Ovary (tissue), 9 donors: Measurements from ENCODE around the gene NEU4. TPM values are rescaled to one million over a fixed set of nuclear protein-coding genes. Genes with fewer than 3 reads are reported as not detected.
A peak's percentile ranks its signal among the peaks of the same experiment; 100 is the strongest.
"Not testable (repeated sequence)": the region's sequence is repeated elsewhere in the genome, so short reads cannot be mapped to it uniquely, and the experiment has no call there.

Source experiments
- DNase-seq, 5 donors: peaks; one replicate each; pipeline ENCODE4 v3.0.0-alpha.2; 2019 to 2020
- H3K27ac ChIP-seq, 2 donors: fragments of 200-600 bp; one replicate each; pipeline versions ENCODE4 v1.5.1 to v1.8.0; 2019 to 2022
- H3K27me3 ChIP-seq: fragments of 200-600 bp; one replicate; pipeline ENCODE4 v1.8.0; 2022
- H3K36me3 ChIP-seq: fragments of 200-600 bp; sonication (generic); one replicate; pipeline ENCODE4 v1.5.1; 2019
- H3K4me1 ChIP-seq: one replicate; pipeline ENCODE4 v1.8.1; 2013; ENCODE audit warnings: mild to moderate bottlenecking, moderate library complexity; ENCODE audit not compliant: insufficient read depth
- H3K4me3 ChIP-seq: fragments of 200-600 bp; sonication (generic); one replicate; pipeline ENCODE4 v1.5.1; 2017
- H3K9me3 ChIP-seq, 2 donors: fragments of 200-600 bp in 1 of 2; sonication (generic) in 1 of 2; one replicate each; pipeline versions ENCODE4 v1.5.1 to v1.8.1; 2013 to 2019; ENCODE audit warnings: mild to moderate bottlenecking in 1 of 2, moderate library complexity in 1 of 2
- CTCF ChIP-seq, 3 donors: fragments of 450-650 bp in 2 of 3; fragments of 200-600 bp in 1 of 3; IDR thresholded peaks; one replicate each; pipeline versions ENCODE4 v1.5.1 to v1.8.0; 2016 to 2022; ENCODE audit warnings: antibody characterized with exemption in 3 of 3, mild to moderate bottlenecking in 1 of 3
- EP300 ChIP-seq: sonication (generic); formaldehyde crosslinking; IDR thresholded peaks from one replicate; pipeline ENCODE4 v1.6.1; 2017; ENCODE audit warnings: antibody characterized with exemption
- POLR2A ChIP-seq: fragments of 450-650 bp; IDR thresholded peaks from one replicate; pipeline ENCODE4 v1.6.1; 2017; ENCODE audit warnings: antibody characterized with exemption, mild to moderate bottlenecking, moderate library complexity
- WGBS, 3 donors: extraction: QIAGEN DNeasy Blood & Tissue Kit in 1 of 3; methylation state at CpG; one replicate each; pipeline versions ENCODE4 v1.1.5 to v1.1.7; 2013 to 2017; 5-methylcytosine and 5-hydroxymethylcytosine counted together
- intact Hi-C, 4 donors: fragments of 100-400 bp; cut with DNase I; formaldehyde crosslinking; loops; one replicate each; pipeline versions ENCODE4 v1.11.0 to v1.15.1; 2022 to 2023
- polyA plus RNA-seq, 2 donors: library from polyadenylated mRNA; stranded (reverse); fragments of 200-250 nt in 1 of 2; fragments of 350-450 nt in 1 of 2; fragmentation: Illumina TruSeq in 1 of 2; extraction: RNeasy Lipid Tissue Mini Kit (QIAGEN cat#74804) in 1 of 2; gene quantifications; one replicate each; pipeline ENCODE4 v1.2.3, GENCODE V29; 2013 to 2014
- total RNA-seq, 7 donors: library from RNA; depleted of rRNA in 2 of 7; stranded (reverse); fragments of >200 nt in 2 of 7; fragmentation: NEBNext Ultra II Directional in 3 of 7; extraction: Animal tissue kit (Norgen Biotek cat#: 25700) in 3 of 7; gene quantifications; one replicate each; pipeline versions ENCODE4 v1.1.0 to v1.2.4, GENCODE V29; 2016 to 2023
- donor health status: DM: no; HTN: no; CAD: no; lungs with moderate emphysema.
- donor health status: DM: no; HTN: no; CAD: no.
- donor health status: Bipolar disorder and iron deficiency.
- donor health status: DM: yes; HTN: yes; CAD: no.
- donor health status: DM: no; HTN: no; CAD: no.
- donor health status: DM: yes; HTN: yes; CAD: no.

The NEU4 gene
- total and polyA plus RNA-seq, 9 donors: 0.23 to 7.2 (median 0.84) TPM; not detected in 2

- intact Hi-C loops: no loop called here
- Histone ChIP-seq H3K4me1 (no peaks in the 10 kb centered on the region), H3K4me3 (peak overlapping the region; percentile 9), H3K27me3 (no peaks in the 10 kb centered on the region), H3K9me3 (peaks cover 0 to 3% of the 10 kb centered on the region in 2 donors), H3K36me3 (no peaks in the 10 kb centered on the region), H3K27ac (no peak overlapping the region)
- peak in 1 of 5 donors; percentile 32 for DNase-seq
- TF ChIP-seq POLR2A (no peak), EP300 (no peak), CTCF (IDR thresholded peaks at IDR 0.05) (no peak)
- WGBS, 3 donors: 63 to 72% (median 70%) methylated on average over 22 of the region's 22 CpGs
Observed at GRCh38 chr2:241777170-241777685, 31.8 kb upstream of the NEU4 start.

- Histone ChIP-seq H3K4me3 (no peak overlapping the region), H3K4me1 (no peaks in the 10 kb centered on the region), H3K27ac (no peak overlapping the region), H3K9me3 (peaks cover 0 to 3% of the 10 kb centered on the region in 2 donors), H3K27me3 (no peaks in the 10 kb centered on the region), H3K36me3 (no peaks in the 10 kb centered on the region)
- WGBS, 3 donors: 77 to 81% (median 79%) methylated on average over 18 to 21 of the region's 21 CpGs
- DNase-seq: no peak
- no peak for TF ChIP-seq CTCF (IDR thresholded peaks at IDR 0.05)
- no peak for TF ChIP-seq POLR2A
- TF ChIP-seq EP300: no peak
- intact Hi-C loops: no loop called here
Observed at GRCh38 chr2:241777686-241778627, 31.0 kb upstream of the NEU4 start.

- no peaks in the 10 kb centered on the region for H3K27me3 ChIP-seq
- H3K36me3 ChIP-seq: no peaks in the 10 kb centered on the region
- H3K27ac ChIP-seq: no peak overlapping the region
- intact Hi-C loops: no loop called here
- peaks cover 0 to 3% of the 10 kb centered on the region in 2 donors for H3K9me3 ChIP-seq
- no peak overlapping the region for H3K4me3 ChIP-seq
- TF ChIP-seq POLR2A: no peak
- no peak for TF ChIP-seq EP300
- no peak for TF ChIP-seq CTCF (IDR thresholded peaks at IDR 0.05)
- 78 to 87% (median 81%) methylated on average over 5 of the region's 5 CpGs for WGBS, 3 donors
- H3K4me1 ChIP-seq: no peaks in the 10 kb centered on the region
- no peak for DNase-seq
Observed at GRCh38 chr2:241780939-241781569, 27.9 kb upstream of the NEU4 start.

- DNase-seq, H3K4me1 ChIP-seq, H3K27me3 ChIP-seq, H3K27ac ChIP-seq, H3K36me3 ChIP-seq, H3K4me3 ChIP-seq, intact Hi-C loops, H3K9me3 ChIP-seq: not testable (repeated sequence)
- 92 to 94% (median 93%) methylated on average over 3 of the region's 3 CpGs for WGBS, 3 donors
Observed at GRCh38 chr2:241782053-241782452, 26.9 kb upstream of the NEU4 start.
